Right atrium auricular region (tissue), 2 donors: ENCODE data around the gene HSH2D. TPM values are rescaled to one million over a fixed set of nuclear protein-coding genes. Genes with fewer than 3 reads are reported as not detected.

Source experiments
- DNase-seq: peaks from one replicate; pipeline ENCODE4 v3.0.0-alpha.2; 2019; ENCODE audit warnings: low spot score
- H3K27ac ChIP-seq, 2 donors: fragments of 200-600 bp; sonication (generic); 1 replicate in 1 of 2; 2 replicates in 1 of 2; pipeline ENCODE4 v1.5.1; 2016 to 2019
- H3K27me3 ChIP-seq, 2 donors: fragments of 200-600 bp; sonication (generic); one replicate each; pipeline versions ENCODE4 v1.5.1 to v1.6.0; 2017 to 2019
- H3K36me3 ChIP-seq: fragments of 200-600 bp; sonication (generic); one replicate; pipeline ENCODE4 v1.5.1; 2016
- H3K4me1 ChIP-seq, 2 donors: fragments of 200-600 bp; sonication (generic); one replicate each; pipeline versions ENCODE4 v1.5.1 to v1.6.0; 2017 to 2019
- H3K4me3 ChIP-seq, 2 donors: fragments of 200-600 bp; sonication (generic); 1 replicate in 1 of 2; 2 replicates in 1 of 2; pipeline ENCODE4 v1.5.1; 2017 to 2019; ENCODE audit warnings: mild to moderate bottlenecking in 1 of 2, moderate library complexity in 1 of 2
- H3K9me3 ChIP-seq, 2 donors: fragments of 200-600 bp; sonication (generic); one replicate each; pipeline ENCODE4 v1.5.1; 2019
- CTCF ChIP-seq, 2 donors: fragments of 200-600 bp; sonication (generic); IDR thresholded peaks; one replicate each; pipeline ENCODE4 v1.5.1; 2019; ENCODE audit warnings: antibody characterized with exemption in 2 of 2
- total RNA-seq, 2 donors: library from RNA; depleted of rRNA; stranded (reverse); fragments of >200 nt; gene quantifications; one replicate each; pipeline ENCODE4 v1.1.0, GENCODE V29; 2016

The HSH2D gene
- total RNA-seq, 2 donors from 2014 or later, result 1.1 TPM; not detected in 1

GRCh38 chr19:16191216-16191908 lies 47.9 kb downstream of the HSH2D start:
- no peak for TF ChIP-seq CTCF (IDR thresholded peaks at IDR 0.05)
- no peaks in the 10 kb centered on the region for H3K27me3 ChIP-seq
- no peak overlapping the region for H3K4me3 ChIP-seq
- no peaks in the 10 kb centered on the region for H3K9me3 ChIP-seq
- H3K36me3 ChIP-seq, result peaks cover 33% of the 10 kb centered on the region
- no peak overlapping the region for H3K27ac ChIP-seq
- DNase-seq, result no peak
- peaks cover 0 to 5% of the 10 kb centered on the region in 2 donors for H3K4me1 ChIP-seq

GRCh38 chr19:16193466-16193865 lies 50.0 kb downstream of the HSH2D start:
- H3K9me3 ChIP-seq, result no peaks in the 10 kb centered on the region
- H3K27ac ChIP-seq, result no peak overlapping the region
- no peaks in the 10 kb centered on the region for H3K27me3 ChIP-seq
- H3K4me3 ChIP-seq, result no peak overlapping the region
- H3K4me1 ChIP-seq, result peaks cover 0 to 11% of the 10 kb centered on the region in 2 donors
- TF ChIP-seq CTCF (IDR thresholded peaks at IDR 0.05), result no peak
- H3K36me3 ChIP-seq, result peaks cover 33% of the 10 kb centered on the region
- no peak for DNase-seq

GRCh38 chr19:16197188-16197621 lies 53.7 kb downstream of the HSH2D start:
- peaks cover 14% of the 10 kb centered on the region for H3K36me3 ChIP-seq
- no peak for DNase-seq
- peak overlapping the region; percentile 83 to 85 for H3K27ac ChIP-seq
- H3K27me3 ChIP-seq, result no peaks in the 10 kb centered on the region
- H3K4me3 ChIP-seq, result peak overlapping the region; percentile 90 to 92
- peaks cover 0 to 28% of the 10 kb centered on the region in 2 donors for H3K4me1 ChIP-seq
- no peak for TF ChIP-seq CTCF (IDR thresholded peaks at IDR 0.05)
- no peaks in the 10 kb centered on the region for H3K9me3 ChIP-seq

- H3K36me3 ChIP-seq, result peaks cover 12% of the 10 kb centered on the region
- no peaks in the 10 kb centered on the region for H3K9me3 ChIP-seq
- peaks cover 0 to 28% of the 10 kb centered on the region in 2 donors for H3K4me1 ChIP-seq
- no peaks in the 10 kb centered on the region for H3K27me3 ChIP-seq
- peak; percentile 98 for DNase-seq
- no peak for TF ChIP-seq CTCF (IDR thresholded peaks at IDR 0.05)
- peak within 1 kb of the TSS; percentile 90 to 92 for H3K4me3 ChIP-seq
- H3K27ac ChIP-seq, result peak within 1 kb of the TSS; percentile 83 to 85
Observed at GRCh38 chr19:16197622-16198369, 54.3 kb downstream of the HSH2D start, which contains the start of gene AP1M1. AP1M1 (plus strand) TSS chr19:16197911; CDS start chr19:16198027, 116 bp downstream.

- H3K27ac ChIP-seq, result peak overlapping the region; percentile 83 to 85
- peak overlapping the region; percentile 90 to 92 for H3K4me3 ChIP-seq
- DNase-seq, result no peak
- peaks cover 0 to 28% of the 10 kb centered on the region in 2 donors for H3K4me1 ChIP-seq
- H3K9me3 ChIP-seq, result no peaks in the 10 kb centered on the region
- TF ChIP-seq CTCF (IDR thresholded peaks at IDR 0.05), result no peak
- peaks cover 15% of the 10 kb centered on the region for H3K36me3 ChIP-seq
- H3K27me3 ChIP-seq, result no peaks in the 10 kb centered on the region
Observed at GRCh38 chr19:16198370-16198651, 54.8 kb downstream of the HSH2D start.
